ENCODE measurements around the gene BPIFB3. TPM values are rescaled to one million over a fixed set of nuclear protein-coding genes. Genes with fewer than 3 reads are reported as not detected.

The BPIFB3 gene
- total and polyA plus RNA-seq, 2 of the 13 experiments (the other 11 are each of a cell fraction or from before 2014, with no cell fraction given) = 0.09 TPM; not detected in 1

GRCh38 chr20:33009214-33010132 is 44.2 kb upstream of the BPIFB3 start (continued):
- TF ChIP-seq TBP (CRISPR knock-in tag; IDR thresholded peaks at IDR 0.05) (no peak), NR0B2 (CRISPR knock-in tag; IDR thresholded peaks at IDR 0.05) (peak; percentile 50; the same call in 1 of the 2 replicates), POLR2A (IDR thresholded peaks at IDR 0.05; ENCODE audit: insufficient read depth in 1 of 2, low read depth in 2 of 2, low read length in 2 of 2) (peak; percentile 80 to 84), ZNF138 (CRISPR knock-in tag; IDR thresholded peaks at IDR 0.05; ENCODE audit: low read depth) (no peak), SOX13 (IDR thresholded peaks at IDR 0.05) (peak; percentile 75), SOX13 (CRISPR knock-in tag; conservative IDR thresholded peaks at IDR 0.05 in 1 of 2, IDR thresholded peaks at IDR 0.05 in 1 of 2) (peak in 1 of 2 experiments; percentile 90; a peak in 2 of 4 replicates), ERF (CRISPR knock-in tag; IDR thresholded peaks at IDR 0.05) (peak; percentile 95), ZNF557 (CRISPR knock-in tag; IDR thresholded peaks at IDR 0.05) (no peak), XRCC5 (optimal IDR thresholded peaks at IDR 0.05; ENCODE audit: low read length) (peak; percentile 96), ZNF607 (CRISPR knock-in tag; IDR thresholded peaks at IDR 0.05; ENCODE audit: borderline replicate concordance) (peak; percentile 73; the same call in 1 of the 2 replicates), ZNF501 (CRISPR knock-in tag; IDR thresholded peaks at IDR 0.05) (peak; percentile 78), ZSCAN31 (CRISPR knock-in tag; IDR thresholded peaks at IDR 0.05; ENCODE audit: low read depth) (peak; percentile 86; the same call in 1 of the 2 replicates), POLR2AphosphoS2 (IDR thresholded peaks at IDR 0.05; ENCODE audit: low read depth, low read length) (no peak), ZNF567 (CRISPR knock-in tag; IDR thresholded peaks at IDR 0.05; ENCODE audit: borderline replicate concordance) (no peak; the same call in 1 of the 2 replicates), TSC22D2 (CRISPR knock-in tag; IDR thresholded peaks at IDR 0.05; ENCODE audit: borderline replicate concordance) (peak; percentile 31; the same call in 1 of the 2 replicates), FOXO1 (CRISPR knock-in tag; IDR thresholded peaks at IDR 0.05) (peak; percentile 97), ZNF615 (CRISPR knock-in tag; IDR thresholded peaks at IDR 0.05; ENCODE audit: borderline replicate concordance) (peak; percentile 83; the same call in 1 of the 2 replicates), KLF12 (CRISPR knock-in tag; IDR thresholded peaks at IDR 0.05; ENCODE audit: borderline replicate concordance) (no peak), ZSCAN22 (CRISPR knock-in tag; IDR thresholded peaks at IDR 0.05) (peak; percentile 88; the same call in 1 of the 2 replicates), SMAD1 (CRISPR knock-in tag; IDR thresholded peaks at IDR 0.05; ENCODE audit: borderline replicate concordance, low read depth) (peak; percentile 99), ZNF136 (CRISPR knock-in tag; IDR thresholded peaks at IDR 0.05; ENCODE audit: low read depth) (peak; percentile 97; the same call in 1 of the 2 replicates), SNAPC4 (CRISPR knock-in tag; IDR thresholded peaks at IDR 0.05) (peak; percentile 68; the same call in 1 of the 2 replicates), CSRNP2 (CRISPR knock-in tag; conservative IDR thresholded peaks at IDR 0.05; ENCODE audit: low read depth) (no peak)
